H1 (cell line): ENCODE data around the gene LAMA4. TPM values are rescaled to one million over a fixed set of nuclear protein-coding genes. Genes with fewer than 3 reads are reported as not detected.
A peak's percentile ranks its signal among the peaks of the same experiment; 100 is the strongest.

Source experiments
- CTCF ChIA-PET: fragments of 300-600 bp; sonication (Branson Sonifier 250); formaldehyde crosslinking; loops from one replicate; lab custom pipeline; 2021; ENCODE audit not compliant: partially characterized antibody; lab: Charles Lee
- POLR2A ChIA-PET: fragments of 300-600 bp; sonication (Branson Sonifier 250); formaldehyde crosslinking; loops from one replicate; lab custom pipeline; 2021; ENCODE audit warnings: inconsistent platforms; ENCODE audit not compliant: partially characterized antibody; lab: Charles Lee
- DNase-seq, 2 experiments: peaks; one replicate each; pipeline versions ENCODE4 v3.0.0 to v3.0.0-alpha.2; 2010 to 2022; ENCODE audit warnings: low spot score in 2 of 2, low read depth in 1 of 2, mixed read lengths in 1 of 2
- FAIRE-seq: peaks from 2 replicates; lab custom pipeline; 2011; peaks lifted over from hg19 to GRCh38; lab: Jason Lieb, UNC
- H2AFZ ChIP-seq: 2 replicates; pipeline ENCODE4 v1.8.1; 2012; ENCODE audit warnings: low read length, inconsistent platforms
- H2AK5ac ChIP-seq: 2 replicates; pipeline ENCODE4 v1.6.1; 2013; ENCODE audit warnings: low read depth, low read length
- H2BK120ac ChIP-seq: replicated peaks from 2 replicates; pipeline ENCODE3; 2013; ENCODE audit warnings: low read depth, low read length, inconsistent platforms
- H2BK12ac ChIP-seq: 2 replicates; pipeline ENCODE4 v1.6.1; 2013; ENCODE audit warnings: low read depth, low read length
- H2BK15ac ChIP-seq: 2 replicates; pipeline ENCODE4 v1.6.1; 2013; ENCODE audit warnings: low read length
- H2BK20ac ChIP-seq: 2 replicates; pipeline ENCODE4 v1.6.1; 2013; ENCODE audit warnings: low read length
- H2BK5ac ChIP-seq: 2 replicates; pipeline ENCODE4 v1.6.1; 2013; ENCODE audit warnings: low read depth, low read length
- H3K14ac ChIP-seq: 2 replicates; pipeline ENCODE4 v1.6.1; 2013; ENCODE audit warnings: inconsistent platforms; ENCODE audit not compliant: insufficient read length
- H3K18ac ChIP-seq: 2 replicates; pipeline ENCODE4 v1.6.1; 2013; ENCODE audit warnings: low read length; ENCODE audit errors: extremely low read depth
- H3K23ac ChIP-seq: 2 replicates; pipeline ENCODE4 v1.6.1; 2013; ENCODE audit warnings: inconsistent platforms; ENCODE audit not compliant: insufficient read length
- H3K23me2 ChIP-seq: 2 replicates; pipeline ENCODE4 v1.6.1; 2013; ENCODE audit warnings: low read depth, low read length
- H3K27ac ChIP-seq: 2 replicates; pipeline ENCODE4 v1.6.1; 2011; ENCODE audit warnings: low read depth, low read length, inconsistent platforms
- H3K27me3 ChIP-seq, 4 experiments: replicated peaks in 1 of 4; 1 replicate in 1 of 4; 2 replicates in 3 of 4; pipeline versions ENCODE4 v1.6.1 to v1.8.1; 2011 to 2013; ENCODE audit warnings: low read length in 3 of 4, mild to moderate bottlenecking in 3 of 4, inconsistent platforms in 2 of 4, mixed read lengths in 2 of 4, moderate library complexity in 1 of 4; ENCODE audit not compliant: control insufficient read depth in 3 of 4, insufficient read depth in 3 of 4; ENCODE audit errors: extremely low read depth in 1 of 4
- H3K36me3 ChIP-seq, 4 experiments: 2 replicates each; pipeline versions ENCODE4 v1.6.1 to v1.8.1; 2011 to 2013; ENCODE audit warnings: mild to moderate bottlenecking in 4 of 4, low read length in 3 of 4, moderate library complexity in 2 of 4, control low read depth in 1 of 4, inconsistent platforms in 1 of 4; ENCODE audit not compliant: insufficient read depth in 4 of 4, control insufficient read depth in 2 of 4
- H3K4ac ChIP-seq: replicated peaks from 2 replicates; pipeline ENCODE3; 2013; ENCODE audit warnings: low read length, low read depth, mixed read lengths, inconsistent platforms; ENCODE audit not compliant: insufficient read length
- H3K4me1 ChIP-seq, 4 experiments: replicated peaks in 1 of 4; 1 replicate in 1 of 4; 2 replicates in 3 of 4; pipeline versions ENCODE4 v1.6.1 to v1.8.1; 2011 to 2013; ENCODE audit warnings: low read length in 3 of 4, inconsistent platforms in 2 of 4, mixed read lengths in 1 of 4; ENCODE audit not compliant: insufficient read depth in 4 of 4, control insufficient read depth in 3 of 4
- H3K4me2 ChIP-seq, 2 experiments: 2 replicates each; pipeline versions ENCODE4 v1.6.1 to v1.8.1; 2011 to 2013; ENCODE audit warnings: low read depth in 2 of 2, low read length in 2 of 2, control low read depth in 1 of 2, inconsistent platforms in 1 of 2, mild to moderate bottlenecking in 1 of 2; ENCODE audit not compliant: insufficient read depth in 1 of 2
- H3K4me3 ChIP-seq, 4 experiments: fragments of 200-600, 300-600 bp in 1 of 4; sonication (generic), shearing (Covaris generic), sonication (Bioruptor Twin) in 1 of 4; 2 replicates each; pipeline versions ENCODE4 v1.5.1 to v1.8.1; 2011 to 2016; ENCODE audit warnings: low read length in 4 of 4, low read depth in 3 of 4, control low read depth in 2 of 4, inconsistent platforms in 2 of 4, mild to moderate bottlenecking in 2 of 4, mixed read lengths in 1 of 4, moderate library complexity in 1 of 4; ENCODE audit not compliant: insufficient read depth in 2 of 4; ENCODE audit errors: extremely low read depth in 1 of 4
- H3K56ac ChIP-seq: replicated peaks from 2 replicates; pipeline ENCODE3; 2013; ENCODE audit warnings: low read depth, mild to moderate bottlenecking, mixed read lengths, low read length, inconsistent platforms; ENCODE audit not compliant: insufficient read length
- H3K79me1 ChIP-seq: 2 replicates; pipeline ENCODE4 v1.6.1; 2013; ENCODE audit warnings: low read depth, low read length, control low read depth
- H3K79me2 ChIP-seq, 2 experiments: 2 replicates each; pipeline versions ENCODE4 v1.6.1 to v1.8.1; 2012 to 2013; ENCODE audit warnings: low read length in 2 of 2, mild to moderate bottlenecking in 2 of 2, inconsistent platforms in 1 of 2; ENCODE audit not compliant: insufficient read depth in 2 of 2, control insufficient read depth in 1 of 2
- H3K9ac ChIP-seq, 4 experiments: replicated peaks in 1 of 4; 1 replicate in 1 of 4; 2 replicates in 3 of 4; pipeline versions ENCODE4 v1.6.1 to v1.8.1; 2011 to 2013; ENCODE audit warnings: low read depth in 3 of 4, low read length in 3 of 4, control low read depth in 2 of 4, mild to moderate bottlenecking in 2 of 4, moderate library complexity in 2 of 4, inconsistent platforms in 1 of 4; ENCODE audit errors: extremely low read depth in 1 of 4
- H3K9me3 ChIP-seq, 2 experiments: 2 replicates each; pipeline versions ENCODE4 v1.6.1 to v1.8.1; 2012 to 2013; ENCODE audit warnings: mild to moderate bottlenecking in 2 of 2, moderate library complexity in 2 of 2, control low read depth in 1 of 2, inconsistent platforms in 1 of 2, low read depth in 1 of 2, low read length in 1 of 2, mixed read lengths in 1 of 2; ENCODE audit not compliant: insufficient read depth in 2 of 2
- H4K20me1 ChIP-seq, 2 experiments: replicated peaks in 1 of 2; 2 replicates each; pipeline versions ENCODE3 to v1.8.1; 2011 to 2013; ENCODE audit warnings: inconsistent platforms in 2 of 2, low read length in 2 of 2, mild to moderate bottlenecking in 1 of 2; ENCODE audit not compliant: insufficient read depth in 2 of 2, control insufficient read depth in 1 of 2
- H4K5ac ChIP-seq: 2 replicates; pipeline ENCODE4 v1.6.1; 2013; ENCODE audit warnings: low read length, low read depth, mixed read lengths, inconsistent platforms; ENCODE audit not compliant: insufficient read length
- H4K8ac ChIP-seq: 2 replicates; pipeline ENCODE4 v1.8.0; 2013; ENCODE audit warnings: mild to moderate bottlenecking, moderate library complexity, low read length, inconsistent platforms; ENCODE audit not compliant: insufficient read depth; ENCODE audit errors: extremely low read depth
- H4K91ac ChIP-seq: replicated peaks from 2 replicates; pipeline ENCODE3; 2013; ENCODE audit warnings: low read length, mixed read lengths, inconsistent platforms; ENCODE audit not compliant: insufficient read length
- BACH1 ChIP-seq: IDR thresholded peaks from 2 replicates; pipeline ENCODE4 v1.6.1; 2012; ENCODE audit warnings: low read length, improper control_type of control experiment
- CEBPB ChIP-seq: IDR thresholded peaks from 2 replicates; pipeline ENCODE4 v1.6.1; 2012; ENCODE audit warnings: low read depth, low read length
- KDM4A ChIP-seq: IDR thresholded peaks from one replicate; pipeline ENCODE4 v1.7.1; 2012; ENCODE audit warnings: low read depth, mild to moderate bottlenecking, moderate library complexity, low read length, inconsistent platforms; ENCODE audit not compliant: severe bottlenecking
- RNF2 ChIP-seq: fragments of 200-900, 300-1000 bp; sonication (generic); IDR thresholded peaks from 2 replicates; pipeline ENCODE4 v1.7.1; 2016; ENCODE audit warnings: borderline replicate concordance, low read depth, mild to moderate bottlenecking, antibody characterized with exemption, low read length; ENCODE audit not compliant: poor library complexity, severe bottlenecking; ENCODE audit errors: missing control alignments
- WGBS, 2 experiments: shearing (Covaris generic) in 1 of 2; methylation state at CpG; one replicate each; pipeline versions ENCODE4 v1.1.6 to v1.1.7; 2013 to 2015; ENCODE audit warnings: low lambda C conversion rate in 2 of 2, mixed read lengths in 2 of 2, inconsistent platforms in 1 of 2, low coverage in 1 of 2, missing lambda C conversion rate in 1 of 2; ENCODE audit not compliant: insufficient replicate concordance in 2 of 2, insufficient coverage in 1 of 2, insufficient read length in 1 of 2; ENCODE audit errors: extremely low coverage in 1 of 2, missing lambda C conversion rate in 1 of 2; 5-methylcytosine and 5-hydroxymethylcytosine counted together
- polyA plus RNA-seq, 7 experiments: library from polyadenylated mRNA; depleted of rRNA in 3 of 7; stranded (reverse) in 5 of 7; unstranded in 2 of 7; fragments of >200 nt in 5 of 7; fragments of 200-250 nt in 2 of 7; gene quantifications; 1 replicate in 5 of 7; 2 replicates in 1 of 7; 4 replicates in 1 of 7; pipeline versions ENCODE4 v1.2.1 to v1.2.3, GENCODE V29; 2011 to 2013; ENCODE audit warnings: missing spikeins in 2 of 7, mixed read lengths in 2 of 7
- total RNA-seq: library from RNA; stranded (reverse); fragmentation: NEBNext Ultra II Directional; extraction: Animal tissue kit (Norgen Biotek cat#: 25700); gene quantifications from 2 replicates; pipeline ENCODE4 v1.2.1, GENCODE V29; 2021

LAMA4 gene
- total and polyA plus RNA-seq, 2 of the 8 experiments (the other 6 are each of a cell fraction or from before 2014, with no cell fraction given): 0.95 to 1.5 TPM

GRCh38 chr6:112216662-112217551 is 37.5 kb downstream of the LAMA4 start:
- TF ChIP-seq CEBPB (peak; percentile 50; the same call in 1 of the 2 replicates), RNF2 (no peak), BACH1 (no peak), KDM4A (no peak)
- ChIA-PET CTCF (interaction anchor here (1.0 to 1.4 kb wide), 3 partner anchors 12 to 79 kb away, joined by 3 to 4 read pairs (median 3); no protein-coding TSS in a partner anchor), POLR2A (interaction anchor here (1.0 kb wide), 1 partner anchor 11 kb away, joined by 3 read pairs; no protein-coding TSS in a partner anchor)
- Histone ChIP-seq H4K91ac (no peak overlapping the region), H2AFZ (no peak overlapping the region), H3K9me3 (no peaks in the 10 kb centered on the region), H3K4me1 (peaks cover 0 to 6% (median 0%) of the 10 kb centered on the region in 4 experiments; a peak in 2 of 7 replicates), H4K5ac (no peak overlapping the region), H3K4ac (no peak overlapping the region), H2BK5ac (no peak overlapping the region), H2BK120ac (no peak overlapping the region), H3K14ac (no peak overlapping the region), H3K18ac (no peak overlapping the region), H3K79me2 (no peaks in the 10 kb centered on the region), H2BK20ac (no peak overlapping the region), H2BK15ac (no peak overlapping the region), H3K36me3 (no peaks in the 10 kb centered on the region), H3K23ac (no peak overlapping the region), H4K20me1 (no peaks in the 10 kb centered on the region), H3K27me3 (no peaks in the 10 kb centered on the region), H3K4me3 (no peak overlapping the region), H3K79me1 (no peaks in the 10 kb centered on the region), H4K8ac (no peak overlapping the region), H3K23me2 (no peaks in the 10 kb centered on the region), H3K27ac (no peak overlapping the region), H2BK12ac (no peak overlapping the region), H2AK5ac (no peak overlapping the region), H3K56ac (no peak overlapping the region), H3K9ac (no peak overlapping the region), H3K4me2 (no peak overlapping the region)
- DNase-seq (no peak), FAIRE-seq (peak; percentile 48)
- WGBS, 2 experiments: 87% methylated on average over 6 of the region's 6 CpGs; no CpG with 5 or more reads in 1 of the 2 experiments
